GM12878 (cell line): ENCODE results near the gene PRKN. TPM values are rescaled to one million over a fixed set of nuclear protein-coding genes. Genes with fewer than 3 reads are reported as not detected.

Experiments used
- ATAC-seq: fragments of 200-7000 bp; cut with Tn5 transposase; 3 replicates; pipeline ENCODE4 v1.9.1; 2020; ENCODE audit warnings: mild to moderate bottlenecking, moderate library complexity
- BruUV-seq: library from RNA; stranded (reverse); fragments of 400-500 nt; replicated peaks from 2 replicates; lab custom pipeline; 2021; lab: Mats Ljungman, UMichigan
- CTCF ChIA-PET: fragments of 300-600 bp; sonication (Branson Sonifier 250); formaldehyde crosslinking; extraction: SDS; loops from one replicate; lab custom pipeline; 2021; ENCODE audit warnings: inconsistent platforms; lab: Yijun Ruan, JAX
- POLR2A ChIA-PET: fragments of 350-600 bp; formaldehyde crosslinking; extraction: SDS; loops from one replicate; lab custom pipeline; 2021; ENCODE audit warnings: inconsistent platforms; lab: Charles Lee
- RAD21 ChIA-PET: fragments of 300-600 bp; sonication (Branson Sonifier 250); formaldehyde crosslinking; loops from one replicate; lab custom pipeline; 2023; ENCODE audit warnings: antibody characterized with exemption; ENCODE audit not compliant: unreplicated experiment; lab: Charles Lee
- SMC1A ChIA-PET: fragments of 300-600 bp; sonication (Branson Sonifier 250); formaldehyde crosslinking; loops from one replicate; lab custom pipeline; 2023; ENCODE audit not compliant: unreplicated experiment, uncharacterized antibody; lab: Charles Lee
- DNase-seq: peaks from one replicate; pipeline ENCODE4 v3.0.0-alpha.2; 2011; ENCODE audit warnings: low read depth, low spot score
- FAIRE-seq: peaks from 3 replicates; lab custom pipeline; 2011; peaks lifted over from hg19 to GRCh38; lab: Jason Lieb, UNC
- H2AFZ ChIP-seq: 2 replicates; pipeline ENCODE4 v1.6.0; 2011; ENCODE audit warnings: low read depth, low read length, control low read depth; ENCODE audit not compliant: control insufficient read depth
- H3K27ac ChIP-seq: 2 replicates; pipeline ENCODE4 v1.5.1; 2011; ENCODE audit warnings: control low read depth; ENCODE audit not compliant: control insufficient read depth, insufficient read depth
- H3K27me3 ChIP-seq, 2 experiments: replicated peaks in 1 of 2; 2 replicates each; pipeline versions ENCODE4 v1.6.0 to v1.6.1; 2011; ENCODE audit warnings: low read length in 1 of 2; ENCODE audit not compliant: control insufficient read depth in 2 of 2, insufficient read depth in 2 of 2
- H3K36me3 ChIP-seq, 2 experiments: 2 replicates each; pipeline ENCODE4 v1.5.1; 2011; ENCODE audit warnings: low read length in 1 of 2; ENCODE audit not compliant: control insufficient read depth in 2 of 2, insufficient read depth in 2 of 2
- H3K4me1 ChIP-seq: 2 replicates; pipeline ENCODE4 v1.6.1; 2011; ENCODE audit warnings: mild to moderate bottlenecking, low read length, moderate library complexity, mixed read lengths; ENCODE audit not compliant: control insufficient read depth, insufficient read depth
- H3K4me2 ChIP-seq: 2 replicates; pipeline ENCODE4 v1.6.0; 2011; ENCODE audit warnings: control low read depth; ENCODE audit not compliant: control insufficient read depth, insufficient read depth
- H3K4me3 ChIP-seq: fragments of 200-600 bp; sonication (generic); 2 replicates; pipeline ENCODE4 v1.5.1; 2016
- H3K79me2 ChIP-seq: 2 replicates; pipeline ENCODE4 v1.6.0; 2011; ENCODE audit warnings: low read length; ENCODE audit not compliant: control insufficient read depth, insufficient read depth
- H3K9ac ChIP-seq: 2 replicates; pipeline ENCODE4 v1.8.0; 2011; ENCODE audit warnings: low read length, control low read depth, mixed read lengths; ENCODE audit not compliant: control insufficient read depth, insufficient read depth
- H3K9me3 ChIP-seq: replicated peaks from 3 replicates; pipeline ENCODE4 v1.5.1; 2011; ENCODE audit warnings: mild to moderate bottlenecking, low read length; ENCODE audit not compliant: control insufficient read depth, insufficient read depth
- H4K20me1 ChIP-seq: 2 replicates; pipeline ENCODE4 v1.6.0; 2011; ENCODE audit not compliant: control insufficient read depth, insufficient read depth
- ATF2 ChIP-seq: IDR thresholded peaks from 2 replicates; pipeline ENCODE4 v1.6.1; 2012; ENCODE audit warnings: low read length, inconsistent platforms
- CHD4 ChIP-seq: fragments of 200-600 bp; sonication (generic); IDR thresholded peaks from 2 replicates; pipeline ENCODE4 v1.6.1; 2016; ENCODE audit warnings: mild to moderate bottlenecking
- E4F1 ChIP-seq: fragments of 450-650 bp; IDR thresholded peaks from 2 replicates; pipeline ENCODE4 v1.6.1; 2018; ENCODE audit warnings: borderline replicate concordance, mild to moderate bottlenecking; ENCODE audit not compliant: partially characterized antibody
- EP300 ChIP-seq, 2 experiments: fragments of 150-350 bp in 1 of 2; IDR thresholded peaks; 2 replicates each; pipeline ENCODE4 v1.6.1; 2011 to 2012; ENCODE audit warnings: low read depth in 2 of 2, low read length in 2 of 2, borderline replicate concordance in 1 of 2, improper control_type of control experiment in 1 of 2, inconsistent platforms in 1 of 2; ENCODE audit not compliant: control insufficient read depth in 1 of 2
- EZH2 ChIP-seq: IDR thresholded peaks from 2 replicates; pipeline ENCODE4 v1.6.1; 2012; ENCODE audit warnings: low read depth, mild to moderate bottlenecking, control low read depth, inconsistent platforms, low read length, borderline replicate concordance; ENCODE audit not compliant: control insufficient read depth
- MYC ChIP-seq: IDR thresholded peaks from 2 replicates; pipeline ENCODE4 v1.6.1; 2011; ENCODE audit warnings: mild to moderate bottlenecking, low read length, moderate library complexity, inconsistent platforms; ENCODE audit not compliant: insufficient read depth, insufficient replicate concordance, insufficient read length, severe bottlenecking
- RELB ChIP-seq: fragments of 450-650 bp; IDR thresholded peaks from 2 replicates; pipeline ENCODE4 v1.6.1; 2017; ENCODE audit warnings: low read depth, mild to moderate bottlenecking, moderate library complexity
- RUNX3 ChIP-seq: IDR thresholded peaks from 2 replicates; pipeline ENCODE4 v1.6.1; 2012; ENCODE audit warnings: low read length, inconsistent platforms
- SMAD1 ChIP-seq: fragments of 450-650 bp; IDR thresholded peaks from 2 replicates; pipeline ENCODE4 v1.6.1; 2018; ENCODE audit warnings: mild to moderate bottlenecking, low read depth; ENCODE audit not compliant: partially characterized antibody
- SMC3 ChIP-seq: IDR thresholded peaks from 2 replicates; pipeline ENCODE4 v1.6.1; 2011; ENCODE audit warnings: low read length, improper control_type of control experiment, borderline replicate concordance
- STAT1 ChIP-seq: fragments of 450-650 bp; conservative IDR thresholded peaks from 2 replicates; pipeline ENCODE4 v1.6.1; 2014; ENCODE audit warnings: antibody characterized with exemption, mild to moderate bottlenecking
- STAT3 ChIP-seq: IDR thresholded peaks from 2 replicates; pipeline ENCODE4 v1.6.1; 2011; ENCODE audit warnings: low read depth, low read length, improper control_type of control experiment
- TCF3 ChIP-seq: IDR thresholded peaks from 2 replicates; pipeline ENCODE4 v1.6.1; 2012; ENCODE audit warnings: low read depth, mild to moderate bottlenecking, low read length, borderline replicate concordance; ENCODE audit not compliant: insufficient read depth
- WGBS: methylation state at CpG from one replicate; pipeline ENCODE4 v1.1.6; 2016; ENCODE audit warnings: low lambda C conversion rate; ENCODE audit not compliant: insufficient replicate concordance, insufficient coverage; ENCODE audit errors: missing lambda C conversion rate; 5-methylcytosine and 5-hydroxymethylcytosine counted together
- in situ Hi-C: fragments of 300-500 bp; cut with MboI; formaldehyde crosslinking; loops from 9 replicates; pipeline ENCODE4 v1.14.3; 2018; ENCODE audit warnings: mixed read lengths
- intact Hi-C: fragments of 100-400 bp; cut with micrococcal nuclease; formaldehyde crosslinking; loops from one replicate; pipeline ENCODE4 v1.14.2; 2022; ENCODE audit not compliant: unreplicated experiment
- polyA plus RNA-seq, 11 experiments: library from polyadenylated mRNA; depleted of rRNA in 4 of 11; unstranded in 6 of 11; stranded (reverse) in 5 of 11; fragments of >200 nt; fragmentation: Nextera tagmentation in 4 of 11; fragmentation: Illumina TruSeq in 1 of 11; extraction: Ambion mirVana in 4 of 11; extraction: Trizol in 1 of 11; gene quantifications; 1 replicate in 1 of 11; 2 replicates in 10 of 11; pipeline versions ENCODE4 v1.2.1 to v1.2.3, GENCODE V29; 2011 to 2016; ENCODE audit warnings: inconsistent platforms in 2 of 11, missing spikeins in 2 of 11, low read depth in 1 of 11
- total RNA-seq, 4 experiments: library from RNA; depleted of rRNA in 3 of 4; stranded (reverse); fragments of >200 nt in 3 of 4; fragmentation: Illumina TruSeq in 1 of 4; extraction: Trizol in 1 of 4; gene quantifications; 2 replicates each; pipeline versions ENCODE4 v1.2.1 to v1.2.3, GENCODE V29; 2013 to 2021

Gene PRKN
- total and polyA plus RNA-seq, 10 of the 15 experiments (the other 5 are each of a cell fraction or from before 2014, with no cell fraction given): 0.06 to 0.09 TPM; not detected in 8

GRCh38 chr6:162068340-162068739 is 659.2 kb downstream of the PRKN start:
- Histone ChIP-seq H3K4me1 (no peaks in the 10 kb centered on the region), H3K27ac (no peak overlapping the region), H3K9me3 (no peaks in the 10 kb centered on the region), H4K20me1 (no peaks in the 10 kb centered on the region), H2AFZ (no peak overlapping the region), H3K4me2 (no peak overlapping the region), H3K79me2 (no peaks in the 10 kb centered on the region), H3K9ac (no peak overlapping the region), H3K4me3 (no peak overlapping the region), H3K36me3 (no peaks in the 10 kb centered on the region), H3K27me3 (no peaks in the 10 kb centered on the region)
- intact Hi-C loops: no loop called here
- ChIA-PET SMC1A (no interaction called here), CTCF (no interaction called here), RAD21 (no interaction called here), POLR2A (no interaction called here)
- TF ChIP-seq RELB: no peak
- no peak for TF ChIP-seq EZH2
- no peak for TF ChIP-seq MYC
- TF ChIP-seq STAT1: no peak
- no peak for TF ChIP-seq STAT3
- no peak for TF ChIP-seq CHD4
- no peak for TF ChIP-seq RUNX3
- no peak for TF ChIP-seq TCF3
- TF ChIP-seq ATF2: no peak
- TF ChIP-seq SMAD1: no peak
- no peak for TF ChIP-seq EP300 (IDR thresholded peaks at IDR 0.05; ENCODE audit: borderline replicate concordance in 1 of 2, control insufficient read depth in 1 of 2, low read depth in 2 of 2, low read length in 2 of 2)
- TF ChIP-seq E4F1: no peak
- TF ChIP-seq SMC3: no peak
- DNase-seq: no peak
- BruUV-seq: no TSS peak
- no peak for FAIRE-seq
- in situ Hi-C loops: no loop called here
- WGBS: 0% methylated on average over 4 of the region's 4 CpGs
- no peak for ATAC-seq
